ENCODE measurements around the gene EHD4.

Gene EHD4

DNA sequence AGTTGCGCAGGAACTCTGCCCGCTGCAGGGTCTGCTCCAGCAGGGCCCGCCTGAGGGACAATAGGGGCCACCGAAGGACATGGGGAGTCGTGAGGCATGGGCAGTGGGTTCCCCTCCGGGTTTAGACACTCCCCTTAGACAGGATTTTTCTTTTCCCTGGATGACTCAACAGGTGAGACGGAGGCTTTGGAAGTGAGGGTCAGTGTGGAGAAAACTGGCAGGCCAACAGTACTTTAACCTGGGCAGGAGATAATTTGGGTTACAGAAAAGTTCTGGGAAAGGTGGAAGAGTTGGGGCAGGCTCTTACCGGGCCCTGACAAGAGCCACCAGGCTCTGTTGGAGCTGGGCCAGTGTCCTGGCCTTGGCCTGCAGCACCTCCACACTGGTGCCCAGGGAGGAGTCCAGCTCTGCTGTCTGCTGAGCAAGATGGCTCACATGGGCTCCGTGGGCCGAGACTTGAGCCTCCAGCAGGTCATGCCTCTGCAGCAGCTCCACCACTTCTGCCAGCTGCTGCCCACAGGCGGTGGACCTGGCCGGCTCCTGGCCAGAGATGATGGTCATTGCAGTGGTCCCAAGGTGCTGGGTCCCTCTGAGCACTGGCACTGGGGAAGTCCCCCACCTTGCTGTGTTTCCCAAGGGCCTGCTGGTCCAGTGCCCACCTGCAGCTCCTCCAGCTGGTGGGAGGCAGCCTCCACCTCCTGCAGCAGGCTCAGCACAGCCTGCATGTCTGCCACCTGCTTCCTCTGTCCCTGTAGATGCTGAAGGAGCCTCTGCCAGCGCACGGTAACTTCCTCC is 89.5 kb downstream of the EHD4 start:
- in situ Hi-C loops (cut with MboI; ENCODE audit: low sequenced_read_pairs) = no loop called here

DNA sequence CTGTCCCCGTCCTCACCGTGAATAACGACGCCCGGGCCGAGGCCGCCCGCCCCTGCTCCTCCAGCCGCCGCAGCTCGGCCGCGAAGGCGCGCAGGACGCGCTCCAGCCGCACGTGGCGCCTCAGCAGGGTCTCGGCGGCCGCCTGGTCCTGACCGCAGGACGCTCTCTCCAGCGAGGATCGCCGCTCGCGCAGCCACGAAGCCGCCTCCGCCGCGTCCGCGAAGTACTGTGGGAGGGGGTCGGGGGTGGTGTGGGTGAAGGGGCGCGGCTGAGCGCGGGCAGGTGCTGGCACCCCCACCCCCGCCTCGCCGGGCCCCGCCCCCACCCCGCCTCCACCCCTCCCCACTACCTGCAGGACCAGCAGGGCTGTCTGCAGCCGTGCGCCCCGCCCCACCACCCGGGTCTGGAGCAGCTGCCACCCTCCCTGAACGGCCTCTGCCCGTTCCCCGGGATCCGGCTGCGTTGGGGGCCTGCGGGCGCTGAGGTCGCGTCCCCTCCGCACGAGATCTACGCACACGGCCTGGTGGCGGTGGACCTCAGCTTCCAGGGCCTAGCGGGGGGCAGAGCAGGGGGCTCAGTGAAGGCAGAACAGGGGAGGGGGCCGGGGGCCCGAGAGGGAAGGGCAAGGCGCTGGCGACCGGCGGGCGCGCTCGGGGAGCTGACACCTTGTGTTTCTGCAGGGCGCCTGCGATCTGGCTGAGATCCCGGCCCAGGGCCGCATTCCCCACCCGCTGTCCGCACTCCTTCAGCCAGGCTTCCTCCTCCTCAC is 90.3 kb downstream of the EHD4 start:
- in situ Hi-C loops (cut with MboI; ENCODE audit: low sequenced_read_pairs) = no loop called here

DNA sequence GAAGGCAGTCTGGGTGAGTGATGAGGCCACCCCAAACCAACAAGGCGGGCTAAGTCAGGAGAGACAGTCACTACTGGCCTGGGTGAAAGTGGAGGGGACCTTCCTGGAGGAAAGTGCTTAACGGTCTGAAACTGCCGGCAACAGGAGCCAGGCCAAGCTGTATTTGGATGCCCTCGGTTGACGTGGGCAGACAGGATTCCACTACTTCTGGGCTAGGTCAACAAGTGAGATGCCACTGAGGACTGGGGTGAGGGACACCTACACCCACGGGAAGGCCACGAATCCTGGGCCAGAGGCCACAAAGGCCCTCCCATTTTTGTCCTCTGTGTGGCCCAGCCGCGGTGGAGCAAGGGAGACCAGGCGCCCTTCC is 90.8 kb downstream of the EHD4 start:
- in situ Hi-C loops (cut with MboI; ENCODE audit: low sequenced_read_pairs) = no loop called here

DNA sequence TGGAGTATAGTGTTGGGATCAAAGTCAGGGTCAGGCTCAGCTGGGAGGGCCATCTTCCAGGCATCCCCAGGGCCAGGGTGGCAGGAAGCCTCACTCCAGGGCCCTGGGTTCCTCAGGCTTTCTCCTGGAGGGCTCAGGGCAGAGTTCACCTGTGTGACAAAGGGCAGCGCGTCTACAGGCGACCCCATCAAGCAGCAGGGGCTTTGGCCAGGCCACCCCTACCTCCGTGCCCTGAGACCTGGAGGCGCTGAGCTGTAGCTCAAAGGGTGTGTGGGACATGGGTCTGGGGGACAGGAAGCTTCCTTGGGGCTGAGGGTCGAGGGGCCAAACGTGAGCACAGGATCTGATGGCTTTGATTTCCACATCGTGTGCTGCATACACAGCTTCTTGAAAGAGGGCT is 91.3 kb downstream of the EHD4 start:
- in situ Hi-C loops (cut with MboI; ENCODE audit: low sequenced_read_pairs) = no loop called here

DNA sequence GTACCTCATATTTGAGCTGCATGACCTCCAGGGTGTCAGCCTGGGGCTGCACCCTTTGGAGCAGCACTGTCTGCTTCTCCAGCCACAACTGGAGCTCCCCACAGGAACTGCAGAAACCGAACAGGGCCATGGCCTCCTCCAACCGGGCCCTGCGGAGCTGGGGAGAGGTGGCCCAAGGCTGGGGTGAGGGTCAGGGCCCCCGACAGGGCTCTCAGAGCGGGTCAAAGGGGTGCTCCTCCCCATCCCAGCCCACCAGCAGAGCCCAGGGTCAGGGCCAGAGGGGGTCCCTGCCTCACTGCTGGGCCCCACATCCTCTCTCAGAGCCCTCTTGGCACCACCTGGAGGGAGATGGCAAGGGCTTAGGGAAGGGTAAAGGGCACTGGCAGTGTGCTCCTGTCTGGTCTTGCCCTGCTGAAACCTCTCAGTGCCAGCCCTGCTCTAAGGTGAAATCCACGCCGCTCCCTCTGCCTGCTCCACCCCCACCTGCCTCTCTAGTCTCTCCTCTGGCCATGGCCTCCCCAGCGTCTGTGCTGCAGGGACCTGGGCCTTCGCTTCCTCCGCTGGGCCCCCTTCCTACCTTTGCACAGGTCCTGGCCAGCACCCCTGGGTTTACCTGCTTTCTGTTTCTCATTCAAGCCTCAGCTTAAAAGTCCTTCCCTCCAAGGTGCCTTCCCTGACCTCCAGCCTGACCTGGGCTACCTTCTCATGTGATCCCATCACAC is 92.0 kb downstream of the EHD4 start:
- in situ Hi-C loops (cut with MboI; ENCODE audit: low sequenced_read_pairs) = no loop called here

DNA sequence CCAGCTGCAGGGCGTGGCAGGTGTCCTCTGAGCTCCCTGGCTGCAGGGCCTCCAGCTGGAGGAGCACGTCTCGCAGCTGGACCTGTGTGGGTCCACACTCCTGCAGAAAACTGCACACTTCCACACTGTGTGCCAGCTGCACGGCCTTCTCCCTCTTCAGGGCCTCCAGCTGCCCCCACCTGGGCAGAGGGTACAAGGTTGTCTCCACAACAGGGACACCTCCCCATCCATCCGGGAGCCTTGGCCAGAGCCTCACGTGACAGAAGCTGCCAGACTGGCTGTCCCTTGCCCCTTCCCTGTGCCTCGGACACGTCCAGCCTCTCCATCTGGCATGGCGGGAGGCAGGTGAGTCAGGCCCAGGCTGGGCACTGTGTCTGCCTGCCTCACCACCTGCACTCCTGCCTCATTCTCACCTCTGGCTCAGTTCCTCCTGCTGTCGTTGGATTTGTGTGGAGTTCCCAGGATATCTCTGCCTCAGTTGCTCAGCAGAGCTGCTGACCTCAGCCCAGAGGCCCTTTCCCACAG is 93.0 kb downstream of the EHD4 start:
- in situ Hi-C loops (cut with MboI; ENCODE audit: low sequenced_read_pairs) = no loop called here

DNA sequence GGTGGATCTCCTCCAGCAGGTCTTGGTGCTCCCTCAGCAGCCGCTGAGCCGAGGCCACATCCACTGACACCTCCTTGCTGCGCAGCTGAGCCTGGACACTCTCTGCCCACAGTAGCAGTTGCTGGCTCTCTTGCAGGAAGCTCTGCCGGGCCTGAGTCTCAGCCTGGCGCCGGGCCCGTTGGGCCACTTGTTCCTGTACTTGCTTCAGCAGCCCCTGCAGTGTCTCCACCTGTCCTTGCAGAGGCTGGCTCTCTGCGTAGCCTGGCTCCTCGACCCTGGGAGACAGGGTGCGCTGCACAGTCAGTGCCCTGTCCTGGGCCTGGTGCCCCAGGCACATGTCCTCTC is 94.0 kb downstream of the EHD4 start:
- in situ Hi-C loops (cut with MboI; ENCODE audit: low sequenced_read_pairs) = no loop called here

DNA sequence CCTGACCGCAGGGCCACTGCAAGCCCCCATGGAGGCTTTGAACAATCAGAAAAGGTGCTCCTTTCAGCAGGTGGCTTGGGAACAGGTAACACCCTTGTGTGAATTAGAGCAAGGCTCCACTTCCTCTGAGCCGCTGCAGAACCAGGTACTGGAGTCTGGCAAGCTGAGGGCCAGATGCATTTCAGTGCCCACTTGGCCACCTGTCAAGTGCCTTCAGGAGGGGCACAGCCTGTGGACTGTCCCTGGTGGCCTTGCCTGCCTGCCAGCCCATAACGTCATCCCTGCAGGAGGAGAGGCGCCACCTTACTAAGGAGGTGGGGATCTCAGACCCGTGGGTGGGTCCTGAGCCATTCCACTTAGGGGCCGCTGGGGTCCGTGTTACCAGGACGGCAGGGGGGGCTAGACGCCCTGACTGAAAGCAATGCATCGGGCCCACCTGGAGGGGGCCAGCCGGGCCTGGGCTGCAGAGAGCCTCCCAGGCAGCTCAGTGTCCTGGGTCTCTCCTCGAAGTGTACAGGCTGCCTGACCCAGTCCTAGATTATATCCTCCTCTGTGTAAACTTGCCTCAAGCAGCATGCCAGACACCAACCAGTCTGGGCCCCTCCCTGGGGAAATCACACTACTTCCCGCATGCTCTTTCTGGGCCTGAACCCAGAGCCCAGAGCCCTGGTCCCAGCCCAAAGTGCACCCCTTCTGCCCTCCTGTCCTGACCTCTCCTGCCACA is 94.6 kb downstream of the EHD4 start:
- in situ Hi-C loops (cut with MboI; ENCODE audit: low sequenced_read_pairs) = no loop called here

DNA sequence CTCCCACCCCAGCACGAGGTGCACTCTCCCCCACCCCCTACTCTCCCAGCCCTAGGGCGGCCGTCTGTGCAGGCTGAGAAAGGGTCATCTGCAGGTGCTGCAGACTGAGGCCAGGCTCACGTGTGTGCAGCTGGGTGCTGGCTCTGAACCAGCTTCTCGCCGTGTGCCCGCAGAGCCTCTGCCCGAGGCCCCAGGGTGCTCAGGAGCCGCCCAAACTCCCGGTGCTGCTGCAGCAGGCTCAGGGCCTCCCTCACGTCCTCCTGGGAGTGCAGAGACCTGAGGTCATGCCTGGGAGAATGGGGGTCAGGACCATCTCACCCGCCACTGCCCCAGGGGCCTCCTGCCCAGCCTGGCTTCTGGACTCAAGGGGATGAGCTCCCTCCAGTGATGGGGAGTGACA is 95.7 kb downstream of the EHD4 start:
- in situ Hi-C loops (cut with MboI; ENCODE audit: low sequenced_read_pairs) = no loop called here

DNA sequence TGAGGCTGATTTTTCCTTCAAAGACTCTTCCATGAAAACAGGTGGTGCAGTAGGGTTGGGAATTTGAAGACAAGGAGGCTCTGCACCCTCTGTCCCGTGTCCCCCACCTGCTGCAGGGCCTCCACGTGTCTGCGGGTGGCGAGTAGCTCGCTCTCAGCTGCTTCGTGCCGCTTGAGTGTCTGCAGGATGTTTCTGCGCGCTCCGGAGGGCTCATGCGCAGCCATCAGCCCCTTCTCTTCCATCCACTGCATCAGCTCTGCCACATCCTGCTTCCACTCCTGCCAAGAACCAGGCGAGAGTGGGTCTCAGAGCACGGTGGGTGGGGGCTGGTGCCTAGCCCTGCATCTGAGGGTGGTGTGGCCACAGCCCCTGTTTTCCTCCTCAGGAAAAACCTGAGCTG is 96.3 kb downstream of the EHD4 start:
- in situ Hi-C loops (cut with MboI; ENCODE audit: low sequenced_read_pairs) = no loop called here

DNA sequence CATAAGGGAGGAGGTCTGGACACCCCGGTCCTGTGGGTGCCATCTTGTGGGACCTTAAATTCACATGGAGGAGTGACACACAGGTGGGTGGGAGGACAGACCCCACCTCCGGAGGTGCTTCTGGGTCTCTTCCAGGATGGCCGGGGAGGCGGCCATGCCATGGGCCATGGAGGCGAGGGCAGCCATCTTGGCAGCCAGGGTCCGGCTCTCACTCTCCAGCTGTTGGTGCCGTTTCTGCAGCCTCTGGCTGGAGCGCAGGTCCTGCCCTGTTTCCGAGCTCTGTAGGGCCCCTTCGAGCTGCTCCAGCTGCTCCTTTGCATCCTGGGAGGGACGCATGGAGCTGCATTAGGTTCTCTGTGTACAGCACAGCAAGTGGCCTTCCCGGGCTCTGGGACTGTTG is 97.6 kb downstream of the EHD4 start:
- in situ Hi-C loops (cut with MboI; ENCODE audit: low sequenced_read_pairs) = no loop called here

DNA sequence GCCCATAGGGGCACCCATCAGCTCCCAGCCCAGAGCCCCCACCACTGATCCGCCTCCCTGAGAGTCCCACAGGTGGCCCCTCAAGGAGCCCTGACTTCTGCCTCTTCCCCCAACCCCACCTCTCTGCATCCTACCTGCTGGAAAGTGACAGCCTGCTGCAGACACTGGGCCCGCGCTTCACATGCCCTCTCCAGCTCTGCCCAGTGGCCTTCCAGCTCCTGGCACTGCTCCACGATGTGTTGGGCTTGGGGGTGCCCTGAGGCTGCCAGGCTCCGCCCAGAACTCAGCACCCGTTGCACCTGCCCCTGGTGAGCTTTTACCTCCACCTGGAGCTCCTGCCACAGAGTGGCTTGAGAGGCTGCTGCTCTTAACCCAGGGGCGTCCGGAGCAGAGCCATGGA is 98.6 kb downstream of the EHD4 start:
- in situ Hi-C loops (cut with MboI; ENCODE audit: low sequenced_read_pairs) = no loop called here

DNA sequence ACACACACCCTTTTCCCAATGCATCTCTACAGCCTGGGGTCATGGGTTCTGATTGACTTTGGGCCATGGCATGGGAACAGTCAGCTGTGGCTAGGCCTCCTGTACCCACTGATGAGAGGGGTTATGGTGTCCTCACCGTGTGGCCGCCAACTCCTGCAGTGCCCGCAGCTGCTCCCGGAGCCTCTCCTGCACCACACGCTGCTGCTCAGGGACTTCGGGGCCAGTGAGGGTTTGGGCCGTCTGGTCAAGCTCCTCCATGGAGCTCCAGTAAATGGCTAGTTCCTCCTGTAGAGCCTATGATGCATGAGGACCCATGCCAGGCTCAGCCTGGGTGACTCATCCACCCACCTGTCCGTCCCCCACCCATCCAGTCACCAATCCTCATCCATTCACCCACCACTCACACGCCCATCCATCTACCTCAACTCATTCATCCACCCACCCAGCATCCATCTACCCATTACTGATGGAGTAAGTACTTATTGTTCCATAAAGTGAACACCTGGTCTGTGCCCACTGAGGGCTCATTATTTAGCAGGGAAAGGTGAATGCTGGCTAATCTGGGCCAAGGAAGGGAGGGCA is 100.1 kb downstream of the EHD4 start:
- in situ Hi-C loops (cut with MboI; ENCODE audit: low sequenced_read_pairs) = no loop called here

DNA sequence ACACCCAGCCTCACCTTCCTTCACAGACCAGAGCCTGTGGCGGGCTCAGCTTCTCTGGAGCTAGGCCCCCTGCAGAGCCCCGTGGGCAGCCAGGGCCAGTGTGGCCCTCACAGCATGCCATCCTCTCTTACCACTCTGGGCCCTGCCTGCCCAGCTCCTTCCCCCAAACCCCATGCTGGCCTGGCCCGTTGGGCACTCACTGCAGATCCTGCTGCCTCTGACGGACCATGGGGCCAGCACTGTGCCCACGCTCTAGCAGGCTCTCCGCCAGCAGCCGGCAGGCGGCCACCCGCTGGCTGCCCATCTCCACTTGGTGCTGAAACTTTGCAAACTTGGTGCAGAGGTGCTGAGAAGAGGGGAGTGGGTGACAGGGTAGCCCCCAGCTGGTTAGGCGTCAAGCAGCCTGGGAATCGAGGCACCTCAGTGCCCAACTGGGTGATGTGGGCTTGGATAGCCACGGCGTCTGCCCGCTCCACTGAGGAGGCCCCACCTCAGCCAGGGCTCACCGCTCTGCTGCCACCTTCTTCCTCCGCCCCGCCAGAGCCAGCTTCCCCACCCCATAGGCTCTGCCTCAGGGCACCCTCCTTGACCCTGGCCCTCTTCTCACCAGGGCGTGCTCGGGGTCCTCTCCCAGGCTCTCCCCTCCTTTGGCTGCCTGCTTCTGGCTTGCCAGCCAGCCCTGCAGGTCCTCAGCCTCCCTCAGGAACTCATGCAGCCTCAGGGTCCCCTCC is 101.0 kb downstream of the EHD4 start:
- in situ Hi-C loops (cut with MboI; ENCODE audit: low sequenced_read_pairs) = no loop called here

DNA sequence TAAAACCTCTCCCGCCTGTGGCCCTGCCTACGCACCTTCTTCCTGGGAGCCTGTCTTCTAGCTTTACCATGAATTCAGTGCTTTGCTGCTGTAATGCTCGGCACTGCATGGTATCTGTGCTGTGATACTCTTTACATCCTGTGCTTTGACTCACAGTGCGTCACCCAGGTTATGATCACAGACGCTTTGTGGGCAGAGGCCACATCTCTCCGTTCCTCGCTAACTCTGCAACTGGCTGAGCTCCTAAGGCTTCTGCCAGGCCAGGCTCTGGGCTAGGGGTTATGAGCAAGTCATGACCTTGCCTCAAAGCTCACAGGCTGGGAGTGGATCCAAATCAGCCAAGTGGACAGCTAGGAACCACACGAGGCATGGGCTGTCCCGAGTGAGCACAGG is 101.7 kb downstream of the EHD4 start:
- in situ Hi-C loops (cut with MboI; ENCODE audit: low sequenced_read_pairs) = no loop called here

DNA sequence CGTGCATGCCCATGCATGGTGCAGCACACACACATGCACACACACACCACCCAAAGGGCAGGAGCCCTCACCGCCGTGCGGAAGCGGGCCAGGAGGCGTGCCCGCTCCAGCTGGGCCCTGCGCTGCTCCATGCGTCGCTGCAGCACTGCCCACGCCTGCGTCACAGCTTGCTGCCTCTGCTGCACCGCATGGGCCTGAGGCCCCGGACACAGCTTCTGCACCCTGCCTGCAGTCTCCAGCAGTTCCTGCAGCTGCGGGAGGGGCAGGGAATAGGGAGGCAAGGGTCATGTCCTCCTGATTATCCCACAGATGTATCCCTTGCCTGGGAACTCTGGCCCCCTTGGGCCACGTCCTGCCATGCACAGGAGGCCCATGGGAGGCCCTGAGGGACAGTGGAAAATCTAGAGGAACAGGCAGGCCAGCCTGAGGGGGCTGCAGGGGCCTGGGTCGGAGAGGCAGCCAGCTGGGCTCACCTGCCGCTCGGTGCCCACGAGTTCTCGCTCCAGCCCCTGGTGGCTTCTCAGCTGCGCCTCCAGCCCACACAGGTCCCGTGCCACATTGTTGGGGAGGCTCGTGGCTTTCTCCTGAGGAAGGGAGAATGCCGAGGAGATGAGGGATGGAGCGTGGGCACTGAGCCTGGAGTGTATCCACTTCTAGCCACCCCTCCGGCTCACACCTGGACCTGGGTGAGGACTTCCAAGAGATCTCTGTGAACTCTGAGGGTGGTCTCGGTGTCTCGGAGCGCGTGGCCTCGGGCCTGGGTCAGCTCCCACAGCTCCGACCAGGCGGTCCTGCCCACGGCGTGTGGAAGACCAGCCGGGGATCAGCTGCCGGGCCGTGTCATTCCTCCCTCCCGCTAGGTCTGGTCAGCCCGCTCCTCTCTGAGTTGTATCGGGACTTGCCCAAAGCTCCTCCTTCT is 102.3 kb downstream of the EHD4 start:
- in situ Hi-C loops (cut with MboI; ENCODE audit: low sequenced_read_pairs) = no loop called here

DNA sequence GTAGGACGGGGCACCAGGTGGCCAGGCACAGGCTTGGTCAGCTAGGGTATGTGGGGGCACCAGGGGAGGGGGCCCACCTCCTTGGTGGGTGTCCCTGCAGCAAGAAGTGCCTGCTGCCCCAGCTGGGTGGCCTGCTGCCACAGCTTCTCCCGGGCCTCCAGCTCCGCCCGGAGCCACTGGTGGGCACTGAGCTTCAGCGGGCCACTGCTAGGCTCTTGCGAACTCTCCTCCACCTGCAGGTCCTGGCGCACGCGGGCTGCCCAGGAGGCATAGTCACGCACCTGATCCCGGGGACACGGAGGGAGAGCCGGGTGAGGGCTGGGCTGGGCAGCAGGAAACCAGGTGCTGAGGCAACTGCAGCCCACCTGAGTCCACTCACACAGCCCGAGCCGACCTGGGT is 104.0 kb downstream of the EHD4 start:
- in situ Hi-C loops (cut with MboI; ENCODE audit: low sequenced_read_pairs) = no loop called here

DNA sequence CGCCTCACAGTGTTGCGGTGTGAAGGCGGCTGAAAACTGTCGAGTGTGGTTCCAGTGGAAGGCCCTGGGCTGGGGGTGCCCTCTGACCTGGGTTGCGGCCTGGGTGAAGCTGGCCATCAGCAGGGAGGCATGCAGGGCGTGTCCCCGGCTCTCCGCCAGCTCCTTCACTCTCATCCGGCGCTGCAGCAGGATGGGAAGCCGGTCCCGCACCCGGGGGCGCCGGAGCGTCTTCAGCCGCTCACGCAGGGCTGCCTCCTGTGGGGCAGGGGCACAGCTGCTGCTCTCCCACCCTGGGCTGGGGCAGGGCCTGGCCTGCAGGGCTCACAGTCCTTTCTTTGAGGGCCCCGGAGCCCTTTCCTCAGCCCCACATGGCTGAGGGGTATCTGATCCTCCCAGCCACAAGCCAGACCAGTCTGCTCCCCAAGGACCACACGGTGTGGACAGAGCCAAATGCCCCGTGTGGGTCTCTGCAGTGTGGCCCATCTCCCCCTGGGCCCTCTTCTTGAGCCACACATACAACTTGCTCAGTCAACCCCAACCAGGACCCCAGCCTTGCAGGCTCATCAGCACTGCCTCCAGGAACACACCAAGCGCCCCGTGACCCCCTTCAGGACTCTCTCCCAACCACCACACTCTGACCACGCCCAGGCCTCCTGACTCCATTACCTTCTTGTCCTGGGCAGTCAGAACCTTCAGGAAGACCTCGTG is 105.3 kb downstream of the EHD4 start:
- in situ Hi-C loops (cut with MboI; ENCODE audit: low sequenced_read_pairs) = no loop called here

All from HL-60/S4 treated with retinoic acid at 250 ng/mL for 4 days and 3 days (cell line).